ENCODE data around the gene SDC4.

GRCh38 chr20:45290677-45291355 is 57.4 kb downstream of the SDC4 start:
- peak; percentile 78 to 94 (median 91) for TF ChIP-seq CTCF (IDR thresholded peaks at IDR 0.05)
- TF ChIP-seq POLR2A (IDR thresholded peaks at IDR 0.05), result no peak
